Calu3 (cell line): ENCODE results near the gene TMEM39B. TPM values are rescaled to one million over a fixed set of nuclear protein-coding genes. Genes with fewer than 3 reads are reported as not detected.
A peak's percentile ranks its signal among the peaks of the same experiment; 100 is the strongest.
"Not testable (repeated sequence)": the region's sequence is repeated elsewhere in the genome, so short reads cannot be mapped to it uniquely, and the experiment has no call there.

Source experiments
- BruUV-seq: library from RNA; stranded (reverse); fragments of 400-500 nt; replicated peaks from 2 replicates; lab custom pipeline; 2021; lab: Mats Ljungman, UMichigan
- CTCF ChIA-PET: fragments of 300-600 bp; sonication (Branson Sonifier 250); formaldehyde crosslinking; loops from one replicate; lab custom pipeline; 2022; ENCODE audit warnings: antibody characterized with exemption; lab: Charles Lee
- DNase-seq: peaks from one replicate; pipeline ENCODE4 v3.0.0; 2022
- H3K27ac Mint-ChIP-seq: one replicate; pipeline ENCODE4 v1.8.0; 2022; ENCODE audit warnings: mixed read lengths; ENCODE audit not compliant: unreplicated experiment
- H3K27me3 Mint-ChIP-seq: one replicate; pipeline ENCODE4 v1.8.0; 2022; ENCODE audit warnings: mixed read lengths; ENCODE audit not compliant: unreplicated experiment
- H3K36me3 Mint-ChIP-seq: one replicate; pipeline ENCODE4 v1.8.0; 2022; ENCODE audit warnings: mild to moderate bottlenecking, moderate library complexity, mixed read lengths; ENCODE audit not compliant: insufficient read depth, unreplicated experiment
- H3K4me1 Mint-ChIP-seq: one replicate; pipeline ENCODE4 v1.8.0; 2022; ENCODE audit warnings: mild to moderate bottlenecking, low read depth, mixed read lengths; ENCODE audit not compliant: unreplicated experiment
- H3K4me3 Mint-ChIP-seq: one replicate; pipeline ENCODE4 v1.8.0; 2022; ENCODE audit warnings: mild to moderate bottlenecking, low read depth, moderate library complexity, mixed read lengths; ENCODE audit not compliant: unreplicated experiment
- H3K9me3 Mint-ChIP-seq: one replicate; pipeline ENCODE4 v1.8.0; 2022; ENCODE audit warnings: low read depth, mixed read lengths; ENCODE audit not compliant: unreplicated experiment
- intact Hi-C: fragments of 100-400 bp; cut with micrococcal nuclease; formaldehyde crosslinking; loops from one replicate; pipeline ENCODE4 v1.10.0; 2022; ENCODE audit not compliant: unreplicated experiment
- total RNA-seq: library from RNA; stranded (reverse); gene quantifications from 2 replicates; pipeline ENCODE4 v1.2.3, GENCODE V29; 2022
- TF ChIP-seq, protein P1 (sequence below): fragments of 200-600 bp; IDR thresholded peaks from one replicate; pipeline ENCODE4 v1.8.0; 2022; ENCODE audit warnings: antibody characterized with exemption; ENCODE audit not compliant: unreplicated experiment

Gene TMEM39B
- total RNA-seq, 1 experiment from 2014 or later, result 19.5 TPM

DNA sequence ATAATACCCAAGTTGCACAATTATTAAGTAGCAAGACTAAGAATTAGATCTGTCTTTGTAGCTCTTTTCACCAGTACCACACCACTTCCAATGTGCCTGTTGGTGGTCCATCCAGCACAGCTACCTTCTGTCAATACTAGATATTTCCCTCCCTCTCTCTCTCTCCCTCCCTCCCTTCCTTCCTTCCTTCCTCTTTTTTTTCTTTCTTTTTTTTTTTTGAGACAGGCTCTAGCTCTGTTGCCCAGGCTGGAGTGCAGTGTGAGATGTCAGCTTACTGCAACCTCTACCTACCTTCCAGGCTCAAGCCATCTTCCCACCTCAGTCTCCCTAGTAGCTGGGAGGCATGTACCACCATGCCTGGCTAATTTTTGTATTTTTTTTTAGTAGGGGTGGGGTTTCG, 56.2 kb downstream of the TMEM39B start:
- TF ChIP-seq, protein P1, sequence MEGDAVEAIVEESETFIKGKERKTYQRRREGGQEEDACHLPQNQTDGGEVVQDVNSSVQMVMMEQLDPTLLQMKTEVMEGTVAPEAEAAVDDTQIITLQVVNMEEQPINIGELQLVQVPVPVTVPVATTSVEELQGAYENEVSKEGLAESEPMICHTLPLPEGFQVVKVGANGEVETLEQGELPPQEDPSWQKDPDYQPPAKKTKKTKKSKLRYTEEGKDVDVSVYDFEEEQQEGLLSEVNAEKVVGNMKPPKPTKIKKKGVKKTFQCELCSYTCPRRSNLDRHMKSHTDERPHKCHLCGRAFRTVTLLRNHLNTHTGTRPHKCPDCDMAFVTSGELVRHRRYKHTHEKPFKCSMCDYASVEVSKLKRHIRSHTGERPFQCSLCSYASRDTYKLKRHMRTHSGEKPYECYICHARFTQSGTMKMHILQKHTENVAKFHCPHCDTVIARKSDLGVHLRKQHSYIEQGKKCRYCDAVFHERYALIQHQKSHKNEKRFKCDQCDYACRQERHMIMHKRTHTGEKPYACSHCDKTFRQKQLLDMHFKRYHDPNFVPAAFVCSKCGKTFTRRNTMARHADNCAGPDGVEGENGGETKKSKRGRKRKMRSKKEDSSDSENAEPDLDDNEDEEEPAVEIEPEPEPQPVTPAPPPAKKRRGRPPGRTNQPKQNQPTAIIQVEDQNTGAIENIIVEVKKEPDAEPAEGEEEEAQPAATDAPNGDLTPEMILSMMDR, result no peak
- H3K36me3 Mint-ChIP-seq, result peaks cover 6% of the 10 kb centered on the region
- no peak overlapping the region for H3K27ac Mint-ChIP-seq
- no peaks in the 10 kb centered on the region for H3K27me3 Mint-ChIP-seq
- BruUV-seq, result no TSS peak
- H3K9me3 Mint-ChIP-seq, result no peaks in the 10 kb centered on the region
- no peak overlapping the region for H3K4me3 Mint-ChIP-seq
- peaks cover 9% of the 10 kb centered on the region for H3K4me1 Mint-ChIP-seq
- no peak for DNase-seq
- CTCF ChIA-PET, result no interaction called here
- intact Hi-C loops, result no loop called here

DNA sequence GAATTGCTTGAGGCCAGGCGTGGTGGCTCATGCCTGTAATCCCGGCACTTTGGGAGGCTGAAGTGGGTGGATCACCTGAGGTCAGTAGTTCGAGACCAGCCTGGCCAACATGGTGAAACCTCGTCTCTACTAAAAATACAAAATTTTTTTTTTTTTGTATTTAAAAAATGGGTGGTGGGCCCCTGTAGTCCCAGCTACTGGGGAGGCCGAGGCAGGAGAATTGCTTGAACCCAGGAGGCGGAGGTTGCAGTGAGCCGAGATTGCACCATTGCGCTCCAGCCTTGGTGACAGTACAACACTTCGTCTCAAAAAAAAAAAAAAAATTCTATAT, 61.2 kb downstream of the TMEM39B start:
- H3K27me3 Mint-ChIP-seq, H3K9me3 Mint-ChIP-seq, BruUV-seq, H3K4me3 Mint-ChIP-seq, intact Hi-C loops, DNase-seq: not testable (repeated sequence)
- peaks cover 28% of the 10 kb centered on the region for H3K4me1 Mint-ChIP-seq
- peak overlapping the region; percentile 60 for H3K27ac Mint-ChIP-seq
- CTCF ChIA-PET, result interaction anchor here (0.6 to 1.0 kb wide), 2 partner anchors 22 to 147 kb away, joined by 4 to 5 read pairs; no protein-coding TSS in a partner anchor
- peaks cover 17% of the 10 kb centered on the region for H3K36me3 Mint-ChIP-seq

DNA sequence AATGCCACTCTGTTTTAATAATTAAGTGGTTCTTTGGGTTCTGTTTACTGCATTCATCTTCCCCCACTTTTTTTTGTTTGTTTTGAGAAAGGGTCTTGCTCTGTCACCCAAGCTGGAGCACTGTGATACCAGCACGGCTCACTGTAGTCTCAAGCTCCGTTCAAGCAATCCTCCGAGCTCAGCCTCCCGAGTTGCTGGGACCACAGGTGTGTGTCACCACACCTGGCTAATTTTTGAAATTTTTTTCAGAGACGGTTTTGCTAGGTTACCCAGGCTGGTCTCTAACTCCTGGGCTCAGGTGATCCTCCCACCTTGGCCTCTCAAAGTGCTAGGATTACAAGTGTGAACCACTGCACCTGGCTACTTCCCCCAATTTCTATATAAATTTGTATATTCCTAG, 64.4 kb downstream of the TMEM39B start:
- BruUV-seq, result no TSS peak
- Mint-ChIP-seq H3K4me3 (no peak overlapping the region), H3K27me3 (no peaks in the 10 kb centered on the region), H3K4me1 (peaks cover 39% of the 10 kb centered on the region), H3K9me3 (no peaks in the 10 kb centered on the region), H3K36me3 (peaks cover 17% of the 10 kb centered on the region), H3K27ac (no peak overlapping the region)
- CTCF ChIA-PET, result no interaction called here
- intact Hi-C loops, result no loop called here
- no peak for DNase-seq
- TF ChIP-seq, protein P1, result no peak

DNA sequence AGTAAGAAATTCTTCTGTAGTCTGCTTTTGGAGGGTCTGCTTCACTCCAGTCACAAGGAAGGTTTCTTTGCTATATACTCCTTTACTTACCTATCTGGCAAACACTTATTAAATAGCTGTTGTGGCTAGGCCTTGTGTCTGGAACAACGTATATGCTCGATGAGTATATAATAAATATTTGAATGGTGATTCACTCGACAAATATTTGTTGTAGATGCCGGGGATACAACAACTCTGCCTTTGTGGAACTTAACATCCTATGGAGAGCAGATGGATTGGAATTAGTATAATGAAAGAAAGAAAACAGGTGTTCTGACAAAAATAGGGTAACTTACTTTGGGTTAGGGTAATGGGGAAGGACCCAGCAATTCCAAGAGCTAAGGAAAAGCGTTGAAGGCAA, 66.2 kb downstream of the TMEM39B start:
- no peaks in the 10 kb centered on the region for H3K27me3 Mint-ChIP-seq
- DNase-seq, result no peak
- H3K4me3 Mint-ChIP-seq, result no peak overlapping the region

More for the DNA sequence above, 66.2 kb downstream of the TMEM39B start:
- no TSS peak for BruUV-seq
- CTCF ChIA-PET, result interaction anchor here (0.7 to 1.5 kb wide), 2 partner anchors 30 to 1525 kb away, joined by 5 to 6 read pairs; no protein-coding TSS in a partner anchor
- TF ChIP-seq, protein P1, result no peak
- Mint-ChIP-seq H3K9me3 (no peaks in the 10 kb centered on the region), H3K4me1 (peaks cover 30% of the 10 kb centered on the region), H3K36me3 (peaks cover 11% of the 10 kb centered on the region), H3K27ac (no peak overlapping the region)
- intact Hi-C loops, result no loop called here
